GM19023 (cell line): ENCODE data around the gene RAVER1.
A peak's percentile ranks its signal among the peaks of the same experiment; 100 is the strongest.

ENCODE experiments used
- ATAC-seq: cut with Tn5 transposase; IDR thresholded peaks from one replicate; pipeline ENCODE4 v1.9.1; 2021; ENCODE audit warnings: mild to moderate bottlenecking, moderate library complexity; ENCODE audit not compliant: unreplicated experiment

The RAVER1 gene

GRCh38 chr19:10318807-10319682 is 14.3 kb downstream of the RAVER1 start:
- no peak for ATAC-seq

GRCh38 chr19:10317857-10318462 is 15.4 kb downstream of the RAVER1 start:
- ATAC-seq, result no peak

GRCh38 chr19:10317045-10317856 is 16.1 kb downstream of the RAVER1 start:
- ATAC-seq, result no peak

- no peak for ATAC-seq
Observed at GRCh38 chr19:10316229-10317044, 16.9 kb downstream of the RAVER1 start.

GRCh38 chr19:10315335-10316214 is 17.8 kb downstream of the RAVER1 start, which contains the start of gene FDX2:
Gene FDX2 (minus strand): TSS chr19:10316015. CDS start chr19:10315996, 19 bp downstream.
- no peak for ATAC-seq

- no peak for ATAC-seq
Observed at GRCh38 chr19:10309423-10309822, 23.9 kb downstream of the RAVER1 start, which contains the start of gene ZGLP1. Gene ZGLP1 (minus strand): TSS chr19:10309815.

- no peak for ATAC-seq
Observed at GRCh38 chr19:10306327-10306726, 27.0 kb downstream of the RAVER1 start.

- no peak for ATAC-seq
Observed at GRCh38 chr19:10305139-10305806, 28.1 kb downstream of the RAVER1 start.

GRCh38 chr19:10299545-10300458 is 33.5 kb downstream of the RAVER1 start:
- ATAC-seq, result no peak

- no peak for ATAC-seq
Observed at GRCh38 chr19:10295847-10296591, 37.3 kb downstream of the RAVER1 start.

- peak; percentile 46 for ATAC-seq
Observed at GRCh38 chr19:10295305-10295846, 38.0 kb downstream of the RAVER1 start.

- no peak for ATAC-seq
Observed at GRCh38 chr19:10294368-10294697, 39.0 kb downstream of the RAVER1 start.

GRCh38 chr19:10293637-10294367 is 39.5 kb downstream of the RAVER1 start:
- no peak for ATAC-seq

- no peak for ATAC-seq
Observed at GRCh38 chr19:10292789-10293636, 40.3 kb downstream of the RAVER1 start.

- no peak for ATAC-seq
Observed at GRCh38 chr19:10292206-10292788, 41.0 kb downstream of the RAVER1 start.
